HG02973 (cell line): ENCODE measurements around the gene BTG4.

Experiments used
- ATAC-seq: cut with Tn5 transposase; IDR thresholded peaks from one replicate; pipeline ENCODE4 v1.9.1; 2021; ENCODE audit warnings: moderate library complexity; ENCODE audit not compliant: unreplicated experiment

BTG4 gene

DNA sequence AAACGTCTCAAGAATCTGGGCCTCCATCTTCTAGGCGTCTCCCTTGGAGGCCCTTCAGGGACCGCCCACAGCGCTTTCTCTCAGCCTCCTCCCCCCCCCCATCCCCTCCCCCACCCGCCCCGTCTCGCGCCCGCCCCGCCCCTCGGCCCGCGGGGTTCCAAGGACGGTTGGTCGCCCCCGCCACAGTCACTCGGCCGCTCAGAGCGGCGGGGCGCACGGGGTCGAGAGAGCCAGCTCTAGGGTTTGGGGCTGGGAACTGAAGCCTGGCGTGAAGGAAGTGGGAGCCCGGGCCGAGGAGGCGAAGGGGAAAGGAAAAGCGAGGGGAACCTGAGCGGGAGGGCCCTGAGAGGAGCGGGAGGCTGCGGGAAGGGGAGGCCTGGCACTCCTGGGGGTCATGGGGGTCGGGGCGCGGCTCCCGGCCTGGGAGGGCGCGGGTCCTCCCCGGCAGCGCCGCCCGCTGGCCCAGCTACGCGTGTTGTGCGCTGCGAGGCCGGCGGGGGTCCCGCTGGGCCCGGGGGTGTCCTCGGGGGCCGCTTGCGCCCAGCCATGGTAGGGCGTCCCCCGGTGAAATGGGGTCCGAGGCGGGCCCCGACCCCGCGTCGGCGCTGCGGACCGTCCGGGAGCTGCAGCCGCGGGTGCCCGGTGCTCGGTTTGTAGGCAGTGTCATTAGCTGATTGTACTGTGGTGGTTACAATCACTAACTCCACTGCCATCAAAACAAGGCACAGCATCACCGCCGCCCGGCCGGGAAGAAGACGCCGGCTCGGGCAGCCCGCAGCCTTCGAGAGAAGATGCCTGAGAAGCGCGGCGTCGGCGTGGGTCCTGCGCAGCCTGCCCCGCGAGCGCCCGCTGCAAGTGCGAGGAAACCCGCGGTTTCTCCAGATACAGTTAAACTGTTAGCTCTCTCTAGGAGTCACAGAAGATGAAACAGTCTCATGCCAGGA is at the start of gene BTG4:
Gene BTG4 (minus strand): TSS at position 91 of the 944 bp plus-strand sequence. CDS start 13,610 bp downstream, outside the sequence.
- ATAC-seq = no peak

- no peak for ATAC-seq
Observed at GRCh38 chr11:111561791-111562325, 49.7 kb upstream of the BTG4 start.

DNA sequence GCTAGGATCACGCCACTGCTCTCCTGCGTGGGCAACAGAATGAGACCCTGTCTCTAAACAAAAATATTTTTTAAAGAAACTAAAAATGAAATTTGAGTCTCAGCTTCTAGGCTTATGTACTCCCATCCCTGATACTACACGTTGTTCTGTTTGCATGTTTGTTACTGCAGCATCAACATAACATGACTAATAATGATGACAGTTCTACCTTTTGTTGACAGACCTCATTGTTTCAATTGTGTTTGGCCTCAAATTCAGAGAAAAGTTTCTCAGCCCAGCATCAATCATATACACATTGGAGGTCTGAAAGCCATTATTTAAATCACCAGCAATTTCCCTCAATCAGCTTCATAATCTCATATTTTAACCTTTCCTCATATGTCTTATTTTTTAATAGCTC is 49.1 kb upstream of the BTG4 start:
- no peak for ATAC-seq

DNA sequence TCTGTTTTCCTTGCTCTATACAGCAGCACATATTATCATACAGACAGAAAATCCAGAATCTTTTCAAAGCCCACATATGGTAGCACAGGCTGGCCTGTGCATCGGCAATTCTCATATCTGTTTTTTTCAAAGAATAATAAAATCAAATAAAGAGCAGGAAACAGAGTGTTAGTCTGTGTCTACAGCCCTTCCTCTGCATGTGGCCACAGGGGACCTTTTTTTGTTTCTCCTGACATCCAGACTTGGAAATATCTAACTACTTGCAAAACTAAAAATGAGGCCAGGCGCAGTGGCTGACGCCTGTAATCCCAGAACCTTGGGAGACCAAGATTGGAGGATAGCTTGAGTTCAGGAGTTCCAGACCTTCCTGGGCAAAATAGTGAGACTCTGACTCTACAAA is 48.6 kb upstream of the BTG4 start:
- ATAC-seq = no peak

GRCh38 chr11:111559800-111560464 is 47.7 kb upstream of the BTG4 start:
- no peak for ATAC-seq

DNA sequence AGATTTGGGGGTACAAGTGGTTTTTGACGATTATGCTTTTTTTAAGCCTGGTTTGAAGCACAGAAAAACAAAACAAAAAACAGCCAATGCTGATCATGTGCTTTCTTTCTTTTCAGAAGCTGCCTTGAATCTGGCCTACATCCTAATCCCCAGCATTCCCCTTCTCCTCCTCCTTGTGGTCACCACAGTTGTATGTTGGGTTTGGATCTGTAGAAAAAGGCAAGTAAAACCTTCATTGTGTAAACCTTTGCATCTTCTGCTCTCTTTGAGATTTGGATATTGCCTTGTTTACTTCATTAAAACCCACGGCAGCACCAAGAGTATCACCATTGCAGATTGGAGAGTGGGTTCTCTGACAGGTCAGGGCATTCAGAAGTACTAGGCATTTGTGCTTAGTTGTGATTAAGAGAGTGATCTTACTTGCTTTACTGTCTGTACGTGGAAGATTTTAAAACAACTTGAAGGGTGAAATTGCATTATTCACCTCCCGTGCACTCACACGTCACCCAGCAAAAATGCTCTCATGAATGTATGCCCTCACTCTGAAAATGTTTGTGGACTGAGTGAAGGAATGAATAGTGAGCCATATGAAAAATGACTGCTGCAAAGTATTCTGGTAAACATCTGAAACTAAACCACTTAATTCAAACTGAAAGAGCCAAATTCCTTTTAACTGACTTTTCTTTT is 45.4 kb upstream of the BTG4 start:
- ATAC-seq = no peak

DNA sequence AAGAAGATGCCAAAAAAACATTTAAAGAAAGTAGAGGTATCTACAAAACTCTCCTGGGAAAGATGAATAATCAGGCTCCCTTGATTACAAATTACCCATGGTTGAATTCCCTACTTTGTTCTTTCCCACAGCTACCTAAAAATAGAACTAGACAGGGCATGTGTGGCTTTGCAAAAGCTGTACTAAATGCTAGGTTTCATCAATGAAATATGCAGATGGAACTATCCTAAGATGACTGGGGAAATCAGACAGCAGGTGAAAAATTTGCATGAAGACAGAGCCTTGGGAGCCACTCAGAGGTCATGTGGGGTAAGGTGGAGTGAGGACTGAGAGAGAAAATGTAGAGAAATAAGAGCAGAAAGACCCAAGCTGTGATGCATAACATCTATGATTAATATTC is 43.1 kb upstream of the BTG4 start:
- ATAC-seq = no peak

- no peak for ATAC-seq
Observed at GRCh38 chr11:111554532-111554931, 42.3 kb upstream of the BTG4 start.

- no peak for ATAC-seq
Observed at GRCh38 chr11:111550258-111550657, 38.1 kb upstream of the BTG4 start.

- no peak for ATAC-seq
Observed at GRCh38 chr11:111549869-111550203, 37.6 kb upstream of the BTG4 start.

- no peak for ATAC-seq
Observed at GRCh38 chr11:111549196-111549868, 37.1 kb upstream of the BTG4 start.

- no peak for ATAC-seq
Observed at GRCh38 chr11:111548525-111548924, 36.3 kb upstream of the BTG4 start.

DNA sequence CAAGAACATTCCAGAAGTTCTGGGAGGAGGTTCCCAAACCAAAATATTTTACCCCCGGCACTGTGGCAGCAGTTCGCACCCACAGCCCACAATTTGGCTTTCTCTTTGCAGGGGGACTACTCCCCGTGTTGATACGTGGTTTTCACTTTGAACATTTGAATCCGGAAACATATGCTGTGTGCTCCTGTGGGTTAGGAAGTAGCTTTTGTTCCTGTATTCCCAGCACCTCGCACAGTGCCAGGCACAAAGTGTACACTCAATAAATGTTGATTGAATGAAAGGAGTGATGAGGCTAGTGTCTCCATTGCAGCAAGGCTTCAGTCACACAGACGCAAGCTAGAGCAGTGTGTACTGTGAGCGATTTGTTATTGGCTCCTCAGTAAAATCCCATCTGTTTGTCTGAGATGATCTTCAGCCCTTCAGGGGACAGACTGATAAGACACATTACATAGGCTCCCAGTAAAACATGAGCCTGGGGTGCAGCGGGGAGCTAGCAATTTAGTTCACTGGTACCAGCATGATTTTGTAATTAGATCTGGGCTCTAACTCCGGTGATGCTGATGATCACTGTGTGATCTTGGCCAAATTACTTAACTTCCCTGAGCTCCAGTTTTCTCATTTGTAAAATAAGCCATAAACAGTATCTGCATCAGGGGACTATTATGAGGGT is 30.6 kb upstream of the BTG4 start:
- ATAC-seq = no peak

DNA sequence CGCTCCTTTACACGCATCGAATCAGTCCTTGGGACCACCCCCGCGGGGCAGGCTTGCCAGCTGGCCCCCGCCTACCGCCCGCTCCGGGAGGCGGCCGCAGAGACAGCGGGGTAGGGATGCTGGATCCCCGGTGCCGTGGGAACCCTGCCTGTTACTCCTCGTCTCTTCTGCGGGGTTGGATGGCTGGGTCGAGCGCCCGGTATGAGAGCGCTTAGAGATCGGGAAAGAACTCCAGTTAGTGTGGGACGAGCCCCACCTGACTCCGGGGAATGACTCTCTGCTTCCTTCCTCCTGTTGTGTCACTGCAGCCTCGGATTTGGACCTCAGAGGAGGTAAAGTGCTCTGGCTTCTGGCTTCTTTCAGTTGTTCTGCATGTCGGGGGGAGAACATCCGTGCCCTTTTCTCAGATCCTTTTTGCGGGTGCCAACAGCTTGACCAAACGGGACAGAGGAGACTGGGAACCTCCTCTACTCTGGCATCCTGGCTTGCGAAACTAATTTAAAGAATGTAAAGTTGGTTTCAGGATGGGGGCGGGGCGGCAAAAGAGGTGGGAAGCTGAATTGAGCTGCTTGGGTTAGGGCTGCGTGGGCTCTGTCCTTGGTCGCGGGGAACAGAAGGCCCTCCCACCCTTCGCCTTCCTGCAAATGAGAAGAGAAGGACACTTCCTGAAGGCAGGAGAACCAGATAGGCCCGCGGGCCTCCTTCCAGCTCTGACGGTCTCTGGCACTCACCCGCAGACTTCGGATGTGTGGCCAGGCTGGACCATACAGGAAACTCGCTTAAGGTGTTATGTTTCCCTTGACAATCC is 29.3 kb upstream of the BTG4 start:
- ATAC-seq = no peak

DNA sequence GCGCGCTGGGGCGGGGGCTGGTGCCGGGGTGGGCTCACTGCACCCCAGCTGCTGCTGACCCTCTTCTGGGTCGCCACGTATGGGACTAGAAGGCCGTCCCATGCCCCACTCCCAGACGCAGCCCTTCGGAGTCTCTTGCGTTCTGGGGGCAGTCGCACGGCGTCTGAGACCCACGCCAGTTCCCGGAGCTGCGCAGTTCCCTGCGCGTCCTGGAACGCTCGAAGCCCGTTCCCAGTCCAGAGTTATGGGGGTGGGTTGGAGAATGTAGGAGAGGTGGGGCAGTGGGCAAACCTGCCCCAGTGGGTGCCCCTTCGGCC is 28.7 kb upstream of the BTG4 start:
- ATAC-seq = no peak

DNA sequence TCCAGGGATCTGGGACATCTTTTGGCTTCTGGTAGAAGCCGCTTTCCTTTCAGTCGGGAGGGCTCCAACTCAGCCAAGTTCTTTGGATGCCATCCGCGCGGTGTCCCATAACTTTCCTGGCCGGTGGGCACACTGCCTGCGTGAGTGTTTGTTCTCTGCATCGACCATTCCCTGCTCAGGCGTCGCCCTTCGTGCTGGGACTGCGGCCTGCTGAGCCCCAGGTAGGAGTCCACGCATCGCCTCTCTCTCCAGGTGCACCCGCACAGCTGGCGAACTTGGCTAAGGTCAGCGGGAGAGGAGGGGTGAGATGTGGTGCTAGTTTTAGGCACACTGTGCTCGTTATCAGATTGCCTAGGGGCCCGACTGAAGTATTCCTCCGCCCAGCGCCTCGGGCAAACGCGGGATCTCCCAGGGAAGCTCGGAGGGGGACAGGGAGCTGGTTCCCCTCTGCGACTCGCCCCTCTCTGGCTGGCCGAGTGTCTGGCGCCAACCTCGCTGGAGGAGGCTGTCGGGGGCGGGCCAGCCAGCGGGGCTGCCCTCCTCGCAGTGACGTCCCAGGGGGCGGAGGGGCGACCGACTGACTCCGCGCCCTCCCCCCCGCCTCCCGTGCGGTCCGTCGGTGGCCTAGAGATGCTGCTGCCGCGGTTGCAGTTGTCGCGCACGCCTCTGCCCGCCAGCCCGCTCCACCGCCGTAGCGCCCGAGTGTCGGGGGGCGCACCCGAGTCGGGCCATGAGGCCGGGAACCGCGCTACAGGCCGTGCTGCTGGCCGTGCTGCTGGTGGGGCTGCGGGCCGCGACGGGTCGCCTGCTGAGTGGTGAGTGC is 28.1 kb upstream of the BTG4 start, which contains the start of gene LAYN:
Gene LAYN (plus strand): TSS at position 607 of the 823 bp plus-strand sequence. CDS start 124 bp downstream, at position 731.
- no peak for ATAC-seq

- no peak for ATAC-seq
Observed at GRCh38 chr11:111539426-111540113, 27.4 kb upstream of the BTG4 start.
